DOHH2 (cell line): ENCODE results near the gene EID2B.

Source experiments
- CTCF ChIP-seq: fragments of 200-600 bp; sonication (generic); IDR thresholded peaks from one replicate; pipeline ENCODE4 v1.5.1; 2014; ENCODE audit warnings: antibody characterized with exemption, mild to moderate bottlenecking, low read depth, low read length; ENCODE audit not compliant: poor library complexity, severe bottlenecking
- EZH2phosphoT487 ChIP-seq: fragments of 200-600 bp; sonication (generic); IDR thresholded peaks from 2 replicates; pipeline ENCODE4 v1.6.1; 2017; ENCODE audit warnings: borderline replicate concordance, mild to moderate bottlenecking, antibody characterized with exemption, low read length, moderate library complexity, mixed read lengths

GRCh38 chr19:39515551-39516191 is 17.0 kb downstream of the EID2B start:
- TF ChIP-seq EZH2phosphoT487 (no peak), CTCF (no peak)
